Stimulated activated CD8-positive, alpha-beta memory T cell treated with anti-CD3 and anti-CD28 coated beads, Interleukin-12 subunit alpha, Interleukin-12 subunit beta, amount 100 ng/mL, for 4 hours (primary cell): ENCODE measurements around the gene SFXN1.

Source experiments
- DNase-seq: peaks from one replicate; pipeline ENCODE4 v3.0.0-alpha.2; 2020; ENCODE audit warnings: low read depth

The SFXN1 gene

DNA sequence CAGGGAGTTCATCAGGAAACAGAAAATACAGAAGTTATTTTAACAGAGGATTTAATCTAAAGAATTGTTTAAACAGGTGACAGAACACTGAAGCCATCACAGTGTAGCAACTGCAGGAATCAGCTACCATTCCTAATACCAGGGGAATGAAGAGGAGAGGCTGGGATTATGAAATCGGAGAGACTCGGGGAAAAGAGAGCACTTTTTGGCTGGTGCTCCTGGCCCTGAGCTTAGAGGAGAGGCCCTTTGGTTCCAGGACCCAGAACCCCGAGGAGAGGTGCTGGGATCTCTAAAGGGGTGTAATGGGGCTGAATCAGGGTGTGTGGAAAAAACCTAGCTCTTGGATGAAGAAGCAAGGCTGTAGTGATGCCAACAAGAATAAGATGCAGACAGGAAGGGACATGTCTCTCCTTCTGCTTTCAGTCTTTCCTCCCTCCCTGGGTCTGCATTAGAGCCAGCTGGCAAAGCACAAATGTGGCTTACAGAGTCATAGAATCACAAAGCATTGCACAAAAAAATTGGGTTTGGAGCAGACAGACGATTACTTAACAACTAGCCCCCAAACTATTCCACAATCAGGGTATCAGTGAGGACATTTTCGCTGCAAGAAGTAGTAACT, 11.6 kb upstream of the SFXN1 start:
- no peak for DNase-seq

DNA sequence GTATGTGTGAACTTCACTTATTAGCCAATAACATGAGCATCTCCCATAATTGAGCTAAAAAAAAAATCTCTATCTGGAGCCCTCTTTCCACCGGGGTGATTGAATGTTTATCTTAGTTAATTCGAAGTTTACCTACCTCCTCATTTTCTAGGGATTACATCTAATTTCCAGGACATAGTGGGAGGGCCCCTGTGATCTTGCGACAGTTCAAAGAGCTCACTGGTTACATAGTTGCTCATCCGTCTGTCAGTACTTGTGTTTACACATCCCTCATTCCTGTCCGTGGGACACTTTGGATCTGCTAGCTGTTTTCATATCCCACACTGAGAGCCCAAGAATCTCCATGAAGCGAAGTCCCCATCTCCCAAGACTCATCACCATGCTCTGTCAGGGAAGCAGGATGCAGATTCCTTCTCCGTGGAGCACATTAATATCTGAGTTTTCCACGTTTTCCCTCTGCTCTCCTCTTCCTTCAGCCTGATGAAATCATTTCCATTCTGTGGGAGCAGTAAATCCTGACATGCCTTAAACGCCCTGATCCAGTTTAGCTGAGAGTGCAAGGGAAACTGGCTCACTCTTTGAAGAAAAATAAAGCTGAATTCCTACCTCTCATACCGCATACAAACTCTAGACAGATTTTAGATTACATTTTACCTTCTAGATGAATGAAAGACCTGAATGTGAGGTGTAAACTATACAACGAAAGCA, 10.2 kb upstream of the SFXN1 start:
- DNase-seq, result no peak

DNA sequence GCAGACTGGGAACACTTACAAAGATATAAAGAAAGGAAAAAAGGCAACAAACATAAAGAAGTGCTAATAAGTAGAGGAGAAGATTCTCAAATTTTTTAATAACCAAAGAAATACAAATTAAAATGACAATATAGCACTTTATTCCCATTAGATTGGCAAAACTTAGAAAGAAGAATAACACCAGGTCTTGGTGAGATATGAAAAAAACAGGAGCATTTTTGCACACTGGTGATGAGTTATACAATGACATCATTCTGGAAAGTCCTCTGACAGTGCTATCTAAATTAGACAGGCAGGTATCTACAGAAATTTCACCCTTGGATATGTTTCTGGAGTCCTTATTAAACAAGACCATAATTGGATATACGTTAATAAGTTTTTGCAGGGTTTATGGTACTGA, 9.5 kb upstream of the SFXN1 start:
- DNase-seq, result no peak

- DNase-seq, result no peak
These were observed 8.4 kb upstream of the SFXN1 start for GRCh38 chr5:175469916-175470315.

GRCh38 chr5:175470781-175471180, 7.6 kb upstream of the SFXN1 start:
- DNase-seq, result no peak

- DNase-seq, result no peak
These were observed 7.2 kb upstream of the SFXN1 start for GRCh38 chr5:175471196-175471595.

- DNase-seq, result no peak
These were observed 6.7 kb upstream of the SFXN1 start for GRCh38 chr5:175471628-175472027.

DNA sequence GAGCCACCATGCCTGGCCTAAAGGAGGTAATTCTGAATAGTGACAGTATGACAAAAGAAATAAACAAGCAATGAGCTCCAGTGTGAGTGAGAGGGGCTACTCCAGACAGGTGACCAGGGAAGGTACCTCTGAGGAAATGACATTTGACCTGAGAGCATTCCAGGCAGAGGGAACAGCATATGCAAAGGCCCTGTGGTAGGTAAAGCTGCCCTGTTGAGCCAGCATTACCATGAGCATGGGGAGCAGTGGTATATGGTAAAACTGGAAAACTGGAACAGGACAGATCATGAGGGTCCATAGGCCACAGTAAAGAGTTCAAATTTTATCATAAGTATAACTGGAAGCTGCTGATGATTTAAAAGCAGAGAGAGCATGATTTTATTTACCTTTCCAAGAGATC, 6.0 kb upstream of the SFXN1 start:
- no peak for DNase-seq

GRCh38 chr5:175475248-175475647, 3.1 kb upstream of the SFXN1 start:
- no peak for DNase-seq

DNA sequence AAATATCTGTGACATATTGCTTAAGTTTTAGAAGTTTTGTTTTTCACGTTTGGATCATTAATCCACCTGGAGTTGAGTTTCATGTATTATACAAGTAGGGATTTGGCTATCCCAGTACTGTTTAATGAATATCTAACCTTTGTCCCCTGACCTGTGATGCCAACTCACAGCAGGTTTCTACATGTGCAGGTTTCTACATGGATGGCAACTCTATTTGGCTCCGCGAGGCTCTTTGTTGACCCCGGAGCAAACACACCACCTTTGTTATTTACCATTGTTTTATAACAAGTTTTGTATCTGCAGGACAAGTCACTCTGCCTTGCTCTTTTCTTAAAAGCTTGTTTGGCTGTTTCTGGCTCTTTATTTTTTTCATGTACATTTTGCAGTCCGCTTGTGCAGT, 920 bp upstream of the SFXN1 start:
- no peak for DNase-seq

GRCh38 chr5:175478008-175478383, 364 bp upstream of the SFXN1 start:
- DNase-seq, result no peak

- DNase-seq, result no peak
These were observed 943 bp downstream of the SFXN1 start for GRCh38 chr5:175479125-175479881.

- no peak for DNase-seq
These were observed 5.0 kb downstream of the SFXN1 start for GRCh38 chr5:175483337-175483736.

DNA sequence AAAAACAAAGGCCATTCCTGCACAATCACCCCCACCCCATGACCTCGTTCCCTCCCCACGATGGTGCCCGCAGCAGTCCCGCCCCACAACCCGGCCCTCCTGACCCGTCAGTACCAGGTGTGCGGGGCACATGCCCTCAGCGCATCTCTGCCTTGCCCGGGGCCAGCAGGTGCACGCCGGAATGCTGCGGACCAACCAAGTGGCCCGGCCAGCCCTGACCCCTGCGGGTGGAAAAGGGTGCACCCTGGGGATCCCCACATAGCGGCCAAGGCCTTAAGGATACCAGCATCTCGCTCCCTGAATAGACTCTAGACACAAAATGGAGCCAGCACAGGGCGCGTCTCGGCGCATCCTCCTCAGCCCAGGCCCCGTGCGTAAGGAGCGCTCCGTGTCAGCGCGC, 6.0 kb downstream of the SFXN1 start:
- DNase-seq, result no peak

GRCh38 chr5:175484829-175485228, 6.5 kb downstream of the SFXN1 start:
- no peak for DNase-seq

- DNase-seq, result no peak
These were observed 7.3 kb downstream of the SFXN1 start for GRCh38 chr5:175485631-175486030.

- no peak for DNase-seq
These were observed 9.3 kb downstream of the SFXN1 start for GRCh38 chr5:175487514-175488222.

DNA sequence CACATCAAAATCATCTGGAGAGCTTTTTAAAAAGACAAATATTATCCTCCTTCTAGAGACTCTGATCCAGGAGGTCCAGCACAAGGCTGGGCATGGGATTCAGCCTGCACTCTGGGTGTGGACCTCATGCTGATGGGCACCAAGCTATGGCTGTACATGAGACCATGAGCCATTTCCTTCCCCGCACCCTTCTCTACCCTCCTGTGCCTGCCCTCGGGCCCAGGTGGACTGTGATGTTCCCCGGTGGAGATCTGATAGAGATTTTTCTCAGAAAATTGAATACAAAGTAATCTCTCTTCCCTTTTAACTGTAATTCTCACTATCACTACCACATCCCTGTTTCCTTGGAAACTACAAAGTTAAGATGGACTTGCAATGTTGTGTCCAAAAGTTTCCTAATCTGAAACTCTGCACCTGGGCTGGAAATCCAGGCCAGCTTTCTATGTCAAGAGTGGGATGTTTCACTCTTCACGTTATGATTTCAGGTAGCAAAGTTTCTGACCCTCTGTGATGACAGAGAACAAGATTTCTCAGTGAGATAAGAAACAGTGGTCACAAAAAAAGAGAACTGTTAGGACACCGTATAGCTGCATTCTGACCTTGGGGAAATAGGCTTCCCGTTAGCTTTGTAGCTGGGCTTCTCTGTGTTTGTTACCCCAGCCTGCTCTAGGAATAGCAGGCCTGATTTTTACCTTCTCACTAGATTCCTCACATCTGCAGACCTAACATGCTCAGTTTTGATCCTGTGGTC, 11.5 kb downstream of the SFXN1 start:
- DNase-seq, result no peak

GRCh38 chr5:175491223-175491622, 12.9 kb downstream of the SFXN1 start:
- DNase-seq, result no peak

DNA sequence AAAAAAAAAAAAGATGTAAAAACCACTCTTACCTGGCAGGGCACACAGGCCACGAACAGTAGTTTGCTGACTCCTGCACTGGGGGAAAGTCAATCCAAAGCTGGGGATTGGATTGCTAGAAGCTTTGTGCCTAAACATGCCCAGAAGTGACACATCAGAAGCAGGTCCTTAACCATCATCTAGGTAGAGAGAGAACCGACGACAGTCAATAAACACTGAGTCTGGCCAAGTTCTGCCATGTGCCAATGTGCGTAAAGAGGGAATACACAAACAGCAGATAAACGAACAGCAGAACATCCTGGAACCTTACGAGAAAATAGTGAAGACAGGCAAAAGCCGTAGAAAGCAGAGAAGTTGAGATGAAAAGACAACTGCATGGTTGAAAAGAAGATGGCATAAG, 14.9 kb downstream of the SFXN1 start:
- no peak for DNase-seq

DNA sequence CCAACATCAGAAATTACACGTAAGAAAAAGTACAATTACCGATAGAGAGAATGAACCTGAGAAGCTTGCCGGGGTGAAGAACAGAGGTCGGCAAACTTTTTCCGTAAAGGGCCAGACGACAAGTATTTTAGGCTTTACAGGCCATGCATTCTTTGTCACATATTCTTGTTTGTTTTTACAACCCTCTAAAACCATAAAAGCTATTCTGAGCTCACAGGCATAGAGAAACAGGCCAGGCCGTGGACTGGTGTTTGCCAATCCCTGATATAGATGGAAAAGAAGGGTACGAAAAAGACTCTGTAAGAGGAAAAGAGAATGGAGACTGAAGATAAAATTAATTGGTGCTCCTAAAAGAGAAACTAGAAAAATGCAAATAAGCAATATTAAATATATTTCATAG, 15.4 kb downstream of the SFXN1 start:
- no peak for DNase-seq
